Transverse colon (tissue), 4 donors: Measurements from ENCODE around the gene STARD7.

Experiments
- CTCF ChIP-seq, 5 experiments: fragments of 200-600 bp in 3 of 5; fragments of 450-650 bp in 2 of 5; sonication (generic) in 3 of 5; IDR thresholded peaks; 1 replicate in 2 of 5; 2 replicates in 3 of 5; pipeline ENCODE4 v1.5.1; 2016 to 2017; ENCODE audit warnings: antibody characterized with exemption in 5 of 5, inconsistent platforms in 3 of 5, mild to moderate bottlenecking in 2 of 5, moderate library complexity in 1 of 5
- EP300 ChIP-seq: sonication (generic); formaldehyde crosslinking; IDR thresholded peaks from one replicate; pipeline ENCODE4 v1.6.1; 2017; ENCODE audit warnings: antibody characterized with exemption, low read depth
- POLR2AphosphoS5 ChIP-seq, 3 donors: sonication (generic); formaldehyde crosslinking; IDR thresholded peaks; one replicate each; pipeline ENCODE4 v1.6.1; 2016; ENCODE audit warnings: antibody characterized with exemption in 3 of 3

GRCh38 chr2:96140941-96141623, 67.5 kb downstream of the STARD7 start:
- TF ChIP-seq CTCF (IDR thresholded peaks at IDR 0.05), result no peak
- TF ChIP-seq EP300, result no peak
- no peak for TF ChIP-seq POLR2AphosphoS5 (IDR thresholded peaks at IDR 0.05)
